HL-60/S4 treated with phorbol 12-myristate 13-acetate at 8.2 ng/mL for 4 days and 3 days (cell line): ENCODE results near the gene ASAP2.
"Not testable (repeated sequence)": the region's sequence is repeated elsewhere in the genome, so short reads cannot be mapped to it uniquely, and the experiment has no call there.

ENCODE experiments used
- in situ Hi-C: fragments of 300-500 bp; cut with MboI; formaldehyde crosslinking; loops from 2 replicates; pipeline ENCODE4 v1.15.0; 2022; ENCODE audit warnings: low sequenced_read_pairs

The ASAP2 gene

DNA sequence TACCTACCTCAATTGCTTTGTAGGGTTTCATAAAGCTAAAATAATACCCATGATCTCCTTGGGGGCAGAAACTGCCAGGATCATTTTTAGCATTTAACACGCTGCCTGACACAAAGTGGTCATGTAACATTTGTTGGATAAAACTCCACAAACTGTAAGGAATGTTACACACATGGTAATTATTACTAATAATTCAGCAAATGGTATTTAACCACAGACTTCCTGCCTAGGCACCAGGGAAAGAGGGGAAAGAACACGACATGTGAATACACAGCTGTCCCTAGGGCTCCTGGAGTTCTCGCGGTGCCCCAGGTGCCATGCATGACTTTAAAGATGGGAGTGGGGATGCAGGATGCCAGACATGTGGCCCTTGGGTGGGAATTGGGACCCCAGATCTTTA, 43.5 kb downstream of the ASAP2 start:
- in situ Hi-C loops, result no loop called here

GRCh38 chr2:9250498-9251153, 44.0 kb downstream of the ASAP2 start:
- in situ Hi-C loops, result no loop called here

GRCh38 chr2:9251154-9252001, 44.8 kb downstream of the ASAP2 start:
- in situ Hi-C loops, result no loop called here

- in situ Hi-C loops, result no loop called here
These were observed 45.4 kb downstream of the ASAP2 start for GRCh38 chr2:9252002-9252357.

- in situ Hi-C loops, result no loop called here
These were observed 48.8 kb downstream of the ASAP2 start for GRCh38 chr2:9255416-9255815.

GRCh38 chr2:9256147-9256546, 49.5 kb downstream of the ASAP2 start:
- in situ Hi-C loops, result no loop called here

DNA sequence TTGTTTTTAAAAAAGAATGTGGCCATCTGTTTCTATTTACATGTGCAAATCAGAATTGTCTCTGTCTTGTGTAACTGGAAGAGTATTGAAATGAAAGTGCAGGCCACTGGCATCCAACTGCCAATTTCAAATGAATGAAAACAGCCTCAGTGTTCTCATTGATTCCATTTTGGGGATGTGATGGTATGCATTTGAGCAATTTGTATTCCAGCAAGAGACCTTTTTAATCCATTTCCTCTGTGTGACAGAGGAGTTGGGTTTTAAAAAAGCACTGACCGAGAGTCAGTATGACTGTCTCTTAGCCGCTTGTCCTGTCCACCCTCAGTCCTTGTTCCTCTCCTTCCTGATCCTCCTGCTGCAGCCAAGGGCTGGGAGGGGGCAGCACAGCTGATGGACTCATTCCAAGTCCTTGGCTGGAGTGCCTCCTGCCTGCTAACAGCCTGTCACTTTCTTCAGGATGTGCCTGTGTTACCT, 50.0 kb downstream of the ASAP2 start:
- in situ Hi-C loops, result no loop called here

DNA sequence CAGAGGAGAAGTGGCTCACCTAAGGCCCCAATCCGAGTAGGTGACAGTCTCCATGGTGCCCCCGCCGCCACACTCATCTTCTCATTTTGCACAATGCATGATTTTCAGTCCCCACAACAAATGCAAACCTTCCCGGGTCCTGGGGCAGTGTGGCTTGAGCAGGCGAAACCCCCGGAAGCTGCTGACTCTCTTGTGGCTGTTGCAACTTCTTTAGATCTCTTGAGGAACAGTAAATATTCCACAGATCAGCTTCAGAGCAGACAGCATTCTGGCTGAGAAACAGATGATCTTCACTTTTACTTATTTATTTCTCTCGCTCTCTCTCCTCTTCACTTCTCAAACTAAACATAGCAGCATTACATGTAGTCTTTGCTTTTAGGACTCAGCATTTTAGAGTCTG, 51.9 kb downstream of the ASAP2 start:
- in situ Hi-C loops, result no loop called here

DNA sequence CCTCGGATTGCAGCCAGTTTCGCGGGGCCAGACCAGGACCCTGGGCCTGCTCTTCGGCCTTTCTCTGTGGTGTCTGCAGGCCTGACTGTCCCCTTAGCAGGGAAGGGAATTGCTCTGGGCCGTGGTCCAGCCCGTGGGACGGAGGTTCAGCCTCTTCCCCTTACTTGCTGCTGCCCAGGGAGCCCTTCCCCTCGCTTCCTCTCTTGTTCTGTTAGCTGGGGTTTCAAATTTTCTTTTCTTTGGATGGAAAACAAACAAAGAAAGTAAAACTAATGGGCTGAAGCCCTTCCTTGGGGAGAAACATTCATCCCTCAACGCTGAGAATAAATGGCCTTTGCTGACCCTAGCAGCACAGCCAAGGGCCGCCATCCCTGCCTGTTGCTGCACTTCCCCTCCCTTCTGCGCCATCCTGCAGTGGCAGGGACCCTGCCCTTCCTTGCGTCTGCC, 52.4 kb downstream of the ASAP2 start:
- in situ Hi-C loops, result no loop called here

DNA sequence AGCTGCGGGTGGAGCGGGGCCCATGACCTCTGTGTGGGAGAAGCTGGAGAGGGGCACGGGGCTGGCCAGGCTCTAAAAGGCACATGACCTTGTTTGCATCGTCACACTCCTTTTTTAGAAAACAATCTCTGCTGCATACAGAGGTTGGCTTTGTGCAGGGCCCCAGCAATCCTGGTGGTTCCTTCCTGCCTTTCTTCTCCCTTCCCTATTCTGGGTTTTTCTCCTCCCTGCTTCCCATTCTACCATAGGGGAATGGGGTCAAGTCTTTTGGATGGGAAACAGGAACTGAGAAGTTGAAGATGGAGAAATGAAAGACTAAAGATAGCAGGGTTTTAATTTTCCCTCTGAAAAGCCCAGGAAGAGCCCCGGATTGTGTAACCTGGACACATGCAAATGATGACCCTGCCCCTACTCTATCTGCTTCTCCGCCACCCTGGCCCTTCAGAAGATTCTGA, 53.9 kb downstream of the ASAP2 start:
- in situ Hi-C loops, result no loop called here

DNA sequence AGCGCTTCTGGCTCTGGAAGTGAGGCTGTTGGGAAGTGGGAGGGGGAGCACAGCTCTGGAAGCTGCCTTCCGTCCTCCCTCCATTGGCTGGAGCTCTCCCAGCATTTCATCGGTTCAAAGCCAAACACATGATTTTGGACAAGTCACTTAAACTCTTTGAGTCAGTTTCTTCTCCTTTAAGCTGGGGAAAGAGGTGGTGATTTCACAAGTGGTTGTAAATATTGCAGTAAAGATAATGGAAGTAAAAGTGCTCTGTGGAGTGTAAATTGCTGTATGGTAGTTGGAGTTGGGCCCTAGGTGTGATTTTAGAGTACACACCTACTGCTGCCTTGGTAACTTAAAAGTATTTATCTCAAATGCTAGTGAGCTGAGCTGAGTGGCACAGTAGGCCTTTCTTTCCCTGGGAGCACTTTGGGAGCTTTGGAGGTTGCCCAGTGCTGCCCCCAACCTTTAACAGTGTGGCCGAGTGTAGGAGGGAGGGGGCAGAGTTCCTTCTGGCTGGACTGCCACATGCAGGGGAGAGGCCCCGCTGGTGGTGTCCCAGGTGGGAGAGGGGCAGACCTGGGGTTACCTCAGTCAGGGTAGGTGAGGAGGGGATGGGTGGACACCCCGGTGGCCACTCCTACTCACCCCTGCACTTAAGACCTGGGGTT, 54.7 kb downstream of the ASAP2 start:
- in situ Hi-C loops, result no loop called here

GRCh38 chr2:9262671-9263171, 56.1 kb downstream of the ASAP2 start:
- in situ Hi-C loops, result no loop called here

DNA sequence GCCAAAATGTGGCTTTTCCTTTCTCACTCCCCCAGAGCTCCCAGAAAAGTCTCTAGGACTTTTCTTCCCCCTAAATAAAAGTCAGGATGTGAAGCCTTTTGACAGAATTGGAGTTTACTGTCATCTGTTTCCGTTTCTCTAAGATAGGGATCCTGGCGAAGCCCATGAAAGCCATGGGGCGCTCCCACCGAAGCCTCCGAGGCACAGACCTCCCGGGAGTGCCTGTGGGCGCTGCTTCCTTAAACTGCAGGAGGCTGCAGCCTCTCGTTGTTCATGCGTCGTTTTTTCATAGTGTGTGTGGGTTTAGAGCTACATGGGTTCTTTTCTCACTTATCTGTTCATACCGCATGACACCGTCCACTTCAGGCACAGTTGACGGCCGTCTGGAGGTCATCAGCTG, 56.8 kb downstream of the ASAP2 start:
- in situ Hi-C loops, result no loop called here

DNA sequence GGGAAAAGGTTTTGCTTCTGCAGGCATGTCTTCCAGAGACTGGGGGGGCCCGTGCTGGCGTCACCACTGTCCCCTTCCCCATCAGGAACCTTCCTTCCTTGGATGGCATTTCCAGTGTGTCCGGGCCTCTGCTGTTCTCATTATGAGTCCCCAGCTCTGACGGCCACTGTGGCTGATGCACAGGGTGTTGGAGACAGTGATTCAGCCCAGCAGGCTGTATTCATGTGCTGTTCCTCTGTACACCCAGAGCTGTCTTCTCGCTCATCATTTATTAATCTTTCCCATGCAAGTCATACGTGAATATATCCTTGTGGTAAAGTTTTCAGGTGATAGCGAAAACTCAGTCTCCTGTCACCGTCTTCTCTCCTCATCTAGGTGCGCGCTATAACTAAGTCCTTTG, 57.7 kb downstream of the ASAP2 start:
- in situ Hi-C loops, result no loop called here

DNA sequence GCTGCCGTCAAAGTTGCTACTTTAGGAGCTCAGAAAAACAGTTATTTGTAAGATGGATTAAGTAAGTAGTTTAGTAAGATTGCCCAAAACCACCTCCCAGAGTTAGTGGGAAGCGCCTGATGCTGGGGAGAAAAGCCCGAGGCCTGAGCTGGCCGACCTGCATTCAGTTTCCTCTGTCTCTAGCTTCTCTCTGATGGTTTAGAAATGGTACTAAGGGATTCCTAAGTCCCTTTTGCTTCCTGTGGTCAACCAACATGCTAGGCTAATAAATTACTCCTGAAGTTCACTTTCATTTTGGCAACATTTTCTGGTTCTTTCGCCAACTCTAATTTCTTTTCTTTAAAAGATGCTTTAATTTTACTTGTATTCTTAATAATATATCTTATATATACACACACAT, 60.1 kb downstream of the ASAP2 start:
- in situ Hi-C loops, result no loop called here

GRCh38 chr2:9267286-9267685, 60.7 kb downstream of the ASAP2 start:
- in situ Hi-C loops, result not testable (repeated sequence)

- in situ Hi-C loops, result no loop called here
These were observed 61.9 kb downstream of the ASAP2 start for GRCh38 chr2:9268301-9269080.

DNA sequence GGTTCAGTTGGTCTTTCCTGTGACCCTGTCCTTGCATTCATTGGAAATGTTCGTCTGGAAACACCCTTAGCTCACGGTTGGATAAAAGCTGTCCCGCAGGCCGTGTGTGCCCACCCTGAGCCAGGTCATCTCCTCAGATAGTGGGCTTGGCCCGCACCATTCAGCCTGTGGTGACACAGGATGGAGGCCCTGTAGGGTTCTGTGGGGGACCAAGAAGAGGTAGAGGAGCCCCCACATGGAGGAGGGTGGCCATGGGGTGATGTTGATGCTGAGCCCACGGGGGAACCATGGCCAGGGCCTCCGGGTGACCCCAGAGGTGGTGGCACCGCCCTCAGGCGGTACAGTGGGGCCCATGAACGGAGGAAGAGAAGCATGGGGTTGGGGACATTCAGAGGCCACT, 62.7 kb downstream of the ASAP2 start:
- in situ Hi-C loops, result no loop called here

DNA sequence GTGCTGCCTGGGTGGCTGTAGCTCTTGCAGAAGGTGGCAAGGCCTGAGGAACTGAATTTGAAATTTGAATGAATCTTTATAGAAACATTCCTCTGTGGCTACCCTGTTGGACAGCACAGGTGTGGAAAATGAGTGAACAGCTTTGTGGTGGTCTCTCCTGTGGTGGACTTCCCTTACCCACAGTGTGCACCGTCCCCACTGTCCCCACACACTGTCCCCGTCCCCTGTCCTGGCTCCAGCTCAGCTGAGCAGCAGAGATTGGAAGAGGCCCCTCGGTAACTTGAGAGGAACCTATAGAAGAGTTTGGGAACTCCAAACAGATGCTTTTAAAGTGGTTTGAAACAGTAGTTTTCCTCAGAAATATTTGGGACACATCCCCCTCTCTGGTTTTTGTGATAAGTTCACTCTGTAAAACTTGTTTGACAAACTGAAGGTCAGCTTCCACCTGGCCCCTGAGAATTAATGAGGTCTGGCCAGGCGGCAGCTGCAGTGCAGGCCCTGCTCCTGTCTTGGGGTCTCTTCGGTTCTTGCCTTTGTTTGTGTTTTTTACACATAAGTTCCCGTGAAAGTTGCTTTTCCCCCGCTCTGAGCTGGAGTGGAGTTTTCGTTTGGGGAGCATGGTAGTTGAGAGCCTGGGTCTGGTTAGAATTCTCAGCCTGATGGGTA, 63.2 kb downstream of the ASAP2 start:
- in situ Hi-C loops, result no loop called here

DNA sequence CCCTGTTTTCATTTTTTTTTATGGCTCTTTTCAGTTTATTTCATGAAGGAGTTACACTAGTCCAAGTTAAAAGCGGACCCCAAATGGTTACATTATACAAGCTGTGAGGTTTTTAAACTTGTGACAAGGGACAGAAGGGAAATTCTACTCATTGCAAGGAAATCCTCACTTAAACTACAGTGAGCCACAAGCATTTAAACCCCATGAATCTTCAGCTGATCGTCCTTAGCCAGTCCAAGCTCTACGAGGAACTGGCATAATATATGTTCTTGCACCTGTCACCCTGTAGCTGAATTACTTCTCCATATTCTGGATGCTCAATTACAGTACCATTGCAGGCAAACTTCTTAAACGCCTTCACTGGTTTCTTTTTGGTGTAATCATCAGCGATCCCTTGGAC, 64.5 kb downstream of the ASAP2 start:
- in situ Hi-C loops, result no loop called here
